GM19035 (cell line): ENCODE measurements around the gene PXDN.
"Not testable (repeated sequence)": the region's sequence is repeated elsewhere in the genome, so short reads cannot be mapped to it uniquely, and the experiment has no call there.

Source experiments
- ATAC-seq: cut with Tn5 transposase; IDR thresholded peaks from one replicate; pipeline ENCODE4 v1.9.1; 2021; ENCODE audit not compliant: unreplicated experiment

PXDN gene

GRCh38 chr2:1724351-1724750 is 20.0 kb downstream of the PXDN start:
- ATAC-seq, result not testable (repeated sequence)

- no peak for ATAC-seq
These were observed 20.8 kb downstream of the PXDN start for GRCh38 chr2:1723397-1724042.

GRCh38 chr2:1722692-1723091 is 21.6 kb downstream of the PXDN start:
- no peak for ATAC-seq

GRCh38 chr2:1721706-1722646 is 22.3 kb downstream of the PXDN start:
- no peak for ATAC-seq

GRCh38 chr2:1718339-1719220 is 25.7 kb downstream of the PXDN start:
- no peak for ATAC-seq

GRCh38 chr2:1717113-1717512 is 27.2 kb downstream of the PXDN start:
- no peak for ATAC-seq

GRCh38 chr2:1716441-1716840 is 27.9 kb downstream of the PXDN start:
- ATAC-seq, result no peak

- not testable (repeated sequence) for ATAC-seq
These were observed 28.4 kb downstream of the PXDN start for GRCh38 chr2:1716014-1716305.

GRCh38 chr2:1715184-1716013 is 28.9 kb downstream of the PXDN start:
- no peak for ATAC-seq

GRCh38 chr2:1714291-1715064 is 29.8 kb downstream of the PXDN start:
- no peak for ATAC-seq

- ATAC-seq, result no peak
These were observed 30.5 kb downstream of the PXDN start for GRCh38 chr2:1713839-1714236.

GRCh38 chr2:1713142-1713838 is 31.0 kb downstream of the PXDN start:
- ATAC-seq, result no peak

GRCh38 chr2:1709946-1710560 is 34.3 kb downstream of the PXDN start:
- ATAC-seq, result no peak

GRCh38 chr2:1709335-1709605 is 35.0 kb downstream of the PXDN start:
- ATAC-seq, result no peak

GRCh38 chr2:1708476-1709334 is 35.6 kb downstream of the PXDN start:
- ATAC-seq, result no peak

GRCh38 chr2:1707771-1708418 is 36.4 kb downstream of the PXDN start:
- ATAC-seq, result no peak

GRCh38 chr2:1706089-1706841 is 38.0 kb downstream of the PXDN start:
- not testable (repeated sequence) for ATAC-seq
